SU-DHL-6 (cell line): ENCODE results near the gene IRAK4.
"Not testable (repeated sequence)": the region's sequence is repeated elsewhere in the genome, so short reads cannot be mapped to it uniquely, and the experiment has no call there.

Experiments
- H2AFZ ChIP-seq: fragments of 200-600 bp; sonication (generic); 2 replicates; pipeline ENCODE4 v1.6.1; 2014; ENCODE audit warnings: low read depth, mild to moderate bottlenecking, moderate library complexity, mixed read lengths, antibody characterized with exemption, low read length; ENCODE audit not compliant: severe bottlenecking
- H3F3A ChIP-seq: fragments of 200-600 bp; shearing (Covaris generic); 2 replicates; pipeline ENCODE4 v1.6.0; 2016; ENCODE audit warnings: antibody characterized with exemption, mild to moderate bottlenecking; ENCODE audit not compliant: insufficient read depth
- H3K27ac ChIP-seq: fragments of 200-600 bp; sonication (generic); 2 replicates; pipeline ENCODE4 v1.5.1; 2016; ENCODE audit warnings: low read depth, mild to moderate bottlenecking, low read length, moderate library complexity, mixed read lengths
- H3K27me3 ChIP-seq: fragments of 200-600 bp; sonication (generic), shearing (Covaris generic); 2 replicates; pipeline ENCODE4 v1.6.0; 2014; ENCODE audit warnings: mild to moderate bottlenecking, low read length
- H3K36me3 ChIP-seq: fragments of 200-600 bp; sonication (generic); 2 replicates; pipeline ENCODE4 v1.6.1; 2014; ENCODE audit warnings: mild to moderate bottlenecking, low read length, mixed read lengths
- H3K4me2 ChIP-seq: fragments of 300-600, 200-600 bp; shearing (Covaris generic), sonication (generic); 2 replicates; pipeline ENCODE4 v1.6.0; 2014; ENCODE audit warnings: low read length, low read depth, mild to moderate bottlenecking; ENCODE audit not compliant: poor library complexity, severe bottlenecking
- H3K4me3 ChIP-seq: fragments of 200-600 bp; sonication (generic); 2 replicates; pipeline ENCODE4 v1.5.1; 2014; ENCODE audit warnings: antibody characterized with exemption, low read length, mild to moderate bottlenecking, mixed read lengths; ENCODE audit not compliant: insufficient read depth, poor library complexity, severe bottlenecking
- H3K79me2 ChIP-seq: fragments of 200-600 bp; sonication (generic); 2 replicates; pipeline ENCODE4 v1.6.1; 2014; ENCODE audit warnings: mild to moderate bottlenecking, low read length, moderate library complexity; ENCODE audit not compliant: insufficient read depth
- H3K9ac ChIP-seq: fragments of 200-600 bp; sonication (generic); 2 replicates; pipeline ENCODE4 v1.7.0; 2014; ENCODE audit warnings: mild to moderate bottlenecking, low read length
- H3K9me2 ChIP-seq: fragments of 200-600 bp; sonication (generic); replicated peaks from 2 replicates; pipeline ENCODE4 v1.6.1; 2014; ENCODE audit warnings: low read length; ENCODE audit not compliant: insufficient read depth
- H3K9me3 ChIP-seq: fragments of 200-600 bp; sonication (generic); 2 replicates; pipeline ENCODE4 v1.6.1; 2014; ENCODE audit warnings: low read length, mixed read lengths; ENCODE audit not compliant: insufficient read depth
- H4K20me1 ChIP-seq: fragments of 200-600 bp; sonication (generic); 2 replicates; pipeline ENCODE4 v1.6.1; 2014; ENCODE audit warnings: low read depth, mild to moderate bottlenecking, antibody characterized with exemption, low read length, moderate library complexity, mixed read lengths
- CTCF ChIP-seq: fragments of 200-600 bp; sonication (generic); IDR thresholded peaks from one replicate; pipeline ENCODE4 v1.5.1; 2017; ENCODE audit warnings: antibody characterized with exemption, mild to moderate bottlenecking, low read length, moderate library complexity; ENCODE audit not compliant: insufficient read depth, poor library complexity, severe bottlenecking
- EZH2phosphoT487 ChIP-seq: fragments of 200-600 bp; sonication (generic), shearing (Covaris generic); conservative IDR thresholded peaks from 2 replicates; pipeline ENCODE4 v1.6.1; 2018; ENCODE audit warnings: mild to moderate bottlenecking, antibody characterized with exemption, low read length, moderate library complexity, mixed read lengths

The IRAK4 gene

GRCh38 chr12:43749016-43749415 lies 9.7 kb upstream of the IRAK4 start:
- no peak overlapping the region for H2AFZ ChIP-seq
- no peak overlapping the region for H3K9ac ChIP-seq
- no peaks in the 10 kb centered on the region for H3K9me2 ChIP-seq
- 0 out of 2 replicates have a peak, but pooled peaks cover 5% of the 10 kb centered on the region for H4K20me1 ChIP-seq
- H3K36me3 ChIP-seq, result peaks cover 28% of the 10 kb centered on the region
- no peaks in the 10 kb centered on the region for H3F3A ChIP-seq
- H3K79me2 ChIP-seq, result peaks cover 32% of the 10 kb centered on the region
- H3K27ac ChIP-seq, result no peak overlapping the region
- H3K4me3 ChIP-seq, result no peak overlapping the region
- H3K27me3 ChIP-seq, result no peaks in the 10 kb centered on the region
- H3K9me3 ChIP-seq, result no peaks in the 10 kb centered on the region
- no peak overlapping the region for H3K4me2 ChIP-seq
- TF ChIP-seq EZH2phosphoT487 (no peak), CTCF (no peak)

GRCh38 chr12:43750814-43751213 lies 7.9 kb upstream of the IRAK4 start:
- H4K20me1 ChIP-seq, result 0 out of 2 replicates have a peak, but pooled peaks cover 5% of the 10 kb centered on the region
- H3K4me2 ChIP-seq, result no peak overlapping the region
- H3F3A ChIP-seq, result no peaks in the 10 kb centered on the region
- no peaks in the 10 kb centered on the region for H3K9me3 ChIP-seq
- no peaks in the 10 kb centered on the region for H3K27me3 ChIP-seq
- H3K79me2 ChIP-seq, result peaks cover 39% of the 10 kb centered on the region
- no peak overlapping the region for H2AFZ ChIP-seq
- H3K4me3 ChIP-seq, result no peak overlapping the region
- no peaks in the 10 kb centered on the region for H3K9me2 ChIP-seq
- H3K36me3 ChIP-seq, result peaks cover 40% of the 10 kb centered on the region
- no peak overlapping the region for H3K9ac ChIP-seq
- TF ChIP-seq EZH2phosphoT487, result no peak
- TF ChIP-seq CTCF, result no peak
- H3K27ac ChIP-seq, result no peak overlapping the region

DNA sequence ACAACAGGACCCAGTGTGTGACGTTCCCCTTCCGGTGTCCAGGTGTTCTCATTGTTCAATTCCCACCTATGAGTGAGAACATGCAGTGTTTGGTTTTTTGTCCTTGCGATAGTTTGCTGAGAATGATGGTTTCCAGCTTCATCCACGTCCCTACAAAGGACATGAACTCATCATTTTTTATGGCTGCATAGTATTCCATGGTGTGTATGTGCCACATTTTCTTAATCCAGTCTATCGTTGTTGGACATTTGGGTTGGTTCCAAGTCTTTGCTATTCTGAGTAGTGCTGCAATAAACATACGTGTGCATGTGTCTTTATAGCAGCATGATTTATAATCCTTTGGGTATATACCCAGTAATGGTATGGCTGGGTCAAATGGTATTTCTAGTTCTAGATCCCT lies 7.4 kb upstream of the IRAK4 start:
- not testable (repeated sequence) for H3K27me3 ChIP-seq, H3K9ac ChIP-seq, H3K9me3 ChIP-seq, H2AFZ ChIP-seq, H4K20me1 ChIP-seq, H3K4me2 ChIP-seq, H3K27ac ChIP-seq, H3K4me3 ChIP-seq, H3K9me2 ChIP-seq, H3F3A ChIP-seq
- Histone ChIP-seq H3K79me2 (peaks cover 41% of the 10 kb centered on the region), H3K36me3 (peaks cover 38% of the 10 kb centered on the region)

- Histone ChIP-seq H3K9me3 (no peaks in the 10 kb centered on the region), H3K4me2 (peak overlapping the region; percentile 46), H3F3A (peaks cover 2% of the 10 kb centered on the region; the same call in 1 of the 2 replicates), H2AFZ (no peak overlapping the region), H3K9me2 (no peaks in the 10 kb centered on the region), H3K27ac (no peak overlapping the region), H3K36me3 (peaks cover 36% of the 10 kb centered on the region), H3K27me3 (no peaks in the 10 kb centered on the region), H4K20me1 (0 out of 2 replicates have a peak, but pooled peaks cover 5% of the 10 kb centered on the region), H3K9ac (no peak overlapping the region), H3K4me3 (no peak overlapping the region), H3K79me2 (peaks cover 61% of the 10 kb centered on the region)
- TF ChIP-seq CTCF (no peak), EZH2phosphoT487 (no peak)
Observed at GRCh38 chr12:43754015-43754414, 4.7 kb upstream of the IRAK4 start.
